ENCODE results near the gene FRYL. TPM values are rescaled to one million over a fixed set of nuclear protein-coding genes. Genes with fewer than 3 reads are reported as not detected.

The FRYL gene
- total RNA-seq, 1 donor from 2014 or later, result 65.5 TPM

GRCh38 chr4:48603366-48604003 lies 176.6 kb downstream of the FRYL start:
- no peaks in the 10 kb centered on the region for H3K27me3 Mint-ChIP-seq
- no peak for DNase-seq (ENCODE audit: low spot score, unreplicated experiment)
- no peaks in the 10 kb centered on the region for H3K9me3 Mint-ChIP-seq (ENCODE audit: low read depth)
- no peak overlapping the region for H3K4me3 Mint-ChIP-seq (ENCODE audit: low read depth)
- peaks cover 7% of the 10 kb centered on the region for H3K36me3 Mint-ChIP-seq (ENCODE audit: insufficient read depth)
- H3K27ac Mint-ChIP-seq, result peak overlapping the region; percentile 91
- peaks cover 45% of the 10 kb centered on the region for H3K4me1 Mint-ChIP-seq (ENCODE audit: low read depth)
- TF ChIP-seq CTCF (IDR thresholded peaks at IDR 0.05; ENCODE audit: unreplicated experiment), result no peak

DNA sequence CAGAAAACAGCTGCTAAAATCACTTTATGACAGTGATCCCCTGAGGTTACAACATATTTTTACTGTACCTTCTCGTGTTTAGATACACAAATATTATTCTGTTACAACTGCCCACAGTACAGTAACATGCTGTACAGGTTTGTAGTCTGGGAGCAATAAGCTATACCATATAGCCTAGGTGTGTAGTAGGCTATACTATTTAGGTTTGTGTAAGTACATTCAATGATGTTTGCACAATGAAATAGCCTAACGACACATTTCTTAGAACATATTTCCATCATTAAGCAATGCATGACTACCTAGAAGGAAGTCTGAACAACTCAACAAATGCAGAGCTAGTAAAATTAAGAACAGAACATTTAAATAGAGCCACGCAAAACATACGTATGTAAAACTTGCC lies 177.3 kb downstream of the FRYL start:
- no peak for TF ChIP-seq CTCF (IDR thresholded peaks at IDR 0.05; ENCODE audit: unreplicated experiment)
- no peak overlapping the region for H3K4me3 Mint-ChIP-seq (ENCODE audit: low read depth)
- DNase-seq (ENCODE audit: low spot score, unreplicated experiment), result no peak
- no peaks in the 10 kb centered on the region for H3K27me3 Mint-ChIP-seq
- H3K9me3 Mint-ChIP-seq (ENCODE audit: low read depth), result no peaks in the 10 kb centered on the region
- peak overlapping the region; percentile 91 for H3K27ac Mint-ChIP-seq
- H3K36me3 Mint-ChIP-seq (ENCODE audit: insufficient read depth), result peaks cover 7% of the 10 kb centered on the region
- peaks cover 50% of the 10 kb centered on the region for H3K4me1 Mint-ChIP-seq (ENCODE audit: low read depth)

DNA sequence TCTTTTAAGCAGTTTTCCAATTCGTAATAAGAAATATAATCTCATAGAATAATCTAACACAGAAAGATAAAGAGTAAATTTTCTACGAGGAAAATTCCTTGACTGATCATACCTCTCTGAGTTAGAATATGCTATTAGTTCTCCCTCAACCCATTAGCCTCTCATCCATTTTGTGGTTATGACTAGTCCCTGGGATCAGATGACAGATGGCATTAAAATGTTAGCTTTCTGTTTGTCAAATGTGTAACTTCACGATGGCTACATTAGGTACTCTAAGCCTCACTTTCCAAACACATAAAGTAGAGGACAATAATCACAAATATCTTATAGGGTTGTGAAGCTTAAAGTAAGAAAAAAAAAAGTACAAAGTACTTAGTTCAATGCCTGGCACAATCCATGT lies 177.9 kb downstream of the FRYL start:
- H3K4me3 Mint-ChIP-seq (ENCODE audit: low read depth), result no peak overlapping the region
- no peaks in the 10 kb centered on the region for H3K27me3 Mint-ChIP-seq
- H3K36me3 Mint-ChIP-seq (ENCODE audit: insufficient read depth), result peaks cover 7% of the 10 kb centered on the region
- no peak for TF ChIP-seq CTCF (IDR thresholded peaks at IDR 0.05; ENCODE audit: unreplicated experiment)
- no peaks in the 10 kb centered on the region for H3K9me3 Mint-ChIP-seq (ENCODE audit: low read depth)
- H3K27ac Mint-ChIP-seq, result no peak overlapping the region
- H3K4me1 Mint-ChIP-seq (ENCODE audit: low read depth), result peaks cover 53% of the 10 kb centered on the region
- DNase-seq (ENCODE audit: low spot score, unreplicated experiment), result no peak

DNA sequence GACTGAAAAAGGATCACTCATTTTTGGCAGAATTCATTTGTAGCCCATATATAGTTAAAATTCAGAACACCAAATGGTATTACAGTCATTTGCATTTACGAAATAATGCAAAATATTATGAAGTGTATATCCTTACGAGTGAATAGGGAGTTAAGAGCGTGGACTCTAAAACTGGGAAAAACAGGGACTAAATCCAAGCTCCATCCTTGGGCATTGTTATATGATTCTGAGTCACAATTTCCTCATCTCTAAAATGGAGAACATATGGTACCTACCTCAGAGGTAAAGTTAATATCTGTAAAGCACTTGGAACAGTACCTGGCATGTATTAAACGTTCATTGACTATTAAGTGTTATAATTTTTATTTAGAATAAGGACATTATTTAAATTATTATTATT lies 183.7 kb downstream of the FRYL start:
- no peaks in the 10 kb centered on the region for H3K9me3 Mint-ChIP-seq (ENCODE audit: low read depth)
- no peaks in the 10 kb centered on the region for H3K27me3 Mint-ChIP-seq
- no peak overlapping the region for H3K4me3 Mint-ChIP-seq (ENCODE audit: low read depth)
- peaks cover 10% of the 10 kb centered on the region for H3K36me3 Mint-ChIP-seq (ENCODE audit: insufficient read depth)
- H3K27ac Mint-ChIP-seq, result no peak overlapping the region
- TF ChIP-seq CTCF (IDR thresholded peaks at IDR 0.05; ENCODE audit: unreplicated experiment), result no peak
- peaks cover 28% of the 10 kb centered on the region for H3K4me1 Mint-ChIP-seq (ENCODE audit: low read depth)
- no peak for DNase-seq (ENCODE audit: low spot score, unreplicated experiment)

- peaks cover 17% of the 10 kb centered on the region for H3K36me3 Mint-ChIP-seq (ENCODE audit: insufficient read depth)
- H3K4me3 Mint-ChIP-seq (ENCODE audit: low read depth), result no peak overlapping the region
- H3K27me3 Mint-ChIP-seq, result no peaks in the 10 kb centered on the region
- H3K9me3 Mint-ChIP-seq (ENCODE audit: low read depth), result no peaks in the 10 kb centered on the region
- H3K27ac Mint-ChIP-seq, result no peak overlapping the region
- no peak for TF ChIP-seq CTCF (IDR thresholded peaks at IDR 0.05; ENCODE audit: unreplicated experiment)
- H3K4me1 Mint-ChIP-seq (ENCODE audit: low read depth), result peaks cover 22% of the 10 kb centered on the region
- no peak for DNase-seq (ENCODE audit: low spot score, unreplicated experiment)
Observed at GRCh38 chr4:48594180-48594579, 185.9 kb downstream of the FRYL start.
